ENCODE results near the gene LRRC10. TPM values are rescaled to one million over a fixed set of nuclear protein-coding genes. Genes with fewer than 3 reads are reported as not detected.

The LRRC10 gene
- polyA plus RNA-seq, 2 of the 4 experiments (the other 2 are of a cell fraction), result not detected

DNA sequence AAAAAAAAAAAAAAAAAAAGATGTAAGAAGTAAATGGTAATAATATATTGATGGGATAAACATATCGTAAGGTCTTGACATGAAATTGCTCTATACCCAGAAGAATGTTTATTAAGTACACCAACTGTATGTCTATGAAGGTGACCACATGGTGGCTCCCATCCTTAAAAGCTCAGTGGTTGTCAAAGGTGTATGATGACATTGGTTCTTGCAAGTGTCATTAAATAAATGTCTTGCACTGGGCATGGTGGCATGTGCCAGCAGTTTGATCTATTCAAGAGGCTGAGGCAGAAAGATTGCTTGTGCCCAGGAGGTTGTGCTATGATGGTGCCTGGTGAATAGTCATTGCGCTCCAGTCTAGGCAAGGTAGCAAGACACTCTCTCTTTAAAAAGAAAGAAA lies 15.0 kb downstream of the LRRC10 start:
- H3K27ac ChIP-seq, result no peak overlapping the region
- H3K4me2 ChIP-seq, result no peak overlapping the region
- no peaks in the 10 kb centered on the region for H3K4me1 ChIP-seq
- no peaks in the 10 kb centered on the region for H3K9me3 ChIP-seq
- no peak for TF ChIP-seq POLR2A (IDR thresholded peaks at IDR 0.05; ENCODE audit: low read length)
- TF ChIP-seq HOXB5 (CRISPR knock-in tag; IDR thresholded peaks at IDR 0.05), result no peak
- TF ChIP-seq ZC3H11A (IDR thresholded peaks at IDR 0.05), result no peak
- TF ChIP-seq, protein P1, sequence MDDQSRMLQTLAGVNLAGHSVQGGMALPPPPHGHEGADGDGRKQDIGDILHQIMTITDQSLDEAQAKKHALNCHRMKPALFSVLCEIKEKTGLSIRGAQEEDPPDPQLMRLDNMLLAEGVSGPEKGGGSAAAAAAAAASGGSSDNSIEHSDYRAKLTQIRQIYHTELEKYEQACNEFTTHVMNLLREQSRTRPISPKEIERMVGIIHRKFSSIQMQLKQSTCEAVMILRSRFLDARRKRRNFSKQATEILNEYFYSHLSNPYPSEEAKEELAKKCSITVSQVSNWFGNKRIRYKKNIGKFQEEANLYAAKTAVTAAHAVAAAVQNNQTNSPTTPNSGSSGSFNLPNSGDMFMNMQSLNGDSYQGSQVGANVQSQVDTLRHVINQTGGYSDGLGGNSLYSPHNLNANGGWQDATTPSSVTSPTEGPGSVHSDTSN (IDR thresholded peaks at IDR 0.05), result no peak
- no peak for TF ChIP-seq HES2 (IDR thresholded peaks at IDR 0.05)
- TF ChIP-seq NPAS2 (CRISPR knock-in tag; IDR thresholded peaks at IDR 0.05; ENCODE audit: borderline replicate concordance), result no peak
- TF ChIP-seq KDM1A (IDR thresholded peaks at IDR 0.05; ENCODE audit: low read depth), result no peak
- no peak for TF ChIP-seq HEYL (CRISPR knock-in tag; IDR thresholded peaks at IDR 0.05)
- TF ChIP-seq CBX2 (IDR thresholded peaks at IDR 0.05; ENCODE audit: borderline replicate concordance, low read depth), result no peak
- TF ChIP-seq JUNB (IDR thresholded peaks at IDR 0.05), result no peak
- TF ChIP-seq FOSB (CRISPR knock-in tag; IDR thresholded peaks at IDR 0.05), result 0 out of 2 replicates have a peak, but pooled peaks have one; percentile 48
- TF ChIP-seq CTCF (IDR thresholded peaks at IDR 0.05), result 0 out of 3 replicates have a peak, but pooled peaks have one; percentile 14
- WGBS (ENCODE audit: missing lambda C conversion rate), result 97% methylated on average over 2 of the region's 2 CpGs
- ChIA-PET CTCF (interaction anchor here (1.4 to 1.9 kb wide), 2 partner anchors 17 to 44 kb away, joined by 3 to 7 read pairs; no protein-coding TSS in a partner anchor), POLR2A (no interaction called here)
- ATAC-seq, result peak; percentile 39 to 78; a peak in 5 of 6 replicates
- no peak overlapping the region for H3K4me3 ChIP-seq
- DNase-seq (ENCODE audit: low read depth in 1 of 2, low spot score in 1 of 2), result peak in 1 of 2 experiments; percentile 22
- FAIRE-seq, result no peak

- no peaks in the 10 kb centered on the region for H3K9me3 ChIP-seq
- 98% methylated on average over 2 of the region's 2 CpGs for WGBS (ENCODE audit: missing lambda C conversion rate)
- FAIRE-seq (no peak), ATAC-seq (no peak), DNase-seq (ENCODE audit: low read depth in 1 of 2, low spot score in 1 of 2) (no peak)
- H3K4me3 ChIP-seq, result no peak overlapping the region
- CTCF ChIA-PET, result interaction anchor here (0.7 to 1.1 kb wide), 3 partner anchors 10 to 219 kb away, joined by 3 to 4 read pairs (median 3); no protein-coding TSS in a partner anchor
- H3K4me1 ChIP-seq, result peaks cover 10% of the 10 kb centered on the region
- H3K4me2 ChIP-seq, result no peak overlapping the region
- POLR2A ChIA-PET, result interaction anchor here (1.0 kb wide), 1 partner anchor 245 kb away, joined by 3 read pairs; no protein-coding TSS in a partner anchor
- H3K27ac ChIP-seq, result no peak overlapping the region
- TF ChIP-seq CEBPB (IDR thresholded peaks at IDR 0.05), result no peak
- no peak for TF ChIP-seq PHF8 (IDR thresholded peaks at IDR 0.05; ENCODE audit: borderline replicate concordance, low read depth)
- TF ChIP-seq CHD4 (IDR thresholded peaks at IDR 0.05; ENCODE audit: borderline replicate concordance), result no peak
- TF ChIP-seq E2F6 (IDR thresholded peaks at IDR 0.05; ENCODE audit: borderline replicate concordance, low read depth), result no peak
- TF ChIP-seq MAFK (IDR thresholded peaks at IDR 0.05; ENCODE audit: partially characterized antibody), result no peak
- no peak for TF ChIP-seq RARB (CRISPR knock-in tag; IDR thresholded peaks at IDR 0.05)
- no peak for TF ChIP-seq ZFP36 (IDR thresholded peaks at IDR 0.05; ENCODE audit: borderline replicate concordance, partially characterized antibody)
- no peak for TF ChIP-seq EHMT2 (IDR thresholded peaks at IDR 0.05; ENCODE audit: low read depth)
- no peak for TF ChIP-seq CHD2 (IDR thresholded peaks at IDR 0.05; ENCODE audit: low read length, partially characterized antibody)
- TF ChIP-seq MAZ (IDR thresholded peaks at IDR 0.05; ENCODE audit: borderline replicate concordance, low read depth, low read length), result no peak
- no peak for TF ChIP-seq CBX8 (IDR thresholded peaks at IDR 0.05)
- no peak for TF ChIP-seq CBX2 (IDR thresholded peaks at IDR 0.05; ENCODE audit: borderline replicate concordance, low read depth)
- TF ChIP-seq POLR2A (IDR thresholded peaks at IDR 0.05; ENCODE audit: low read length), result no peak
- no peak for TF ChIP-seq HDAC2 (IDR thresholded peaks at IDR 0.05)
- no peak for TF ChIP-seq SREBF2 (IDR thresholded peaks at IDR 0.05)
- TF ChIP-seq EHF (CRISPR knock-in tag; IDR thresholded peaks at IDR 0.05), result no peak
Measured at GRCh38 chr12:69589082-69589481, 21.6 kb downstream of the LRRC10 start.
